Measurements from ENCODE around the gene AJM1. TPM values are rescaled to one million over a fixed set of nuclear protein-coding genes. Genes with fewer than 3 reads are reported as not detected.

Gene AJM1
- total RNA-seq, 2 experiments from 2014 or later: 2.4 to 5.1 TPM

- TF ChIP-seq, protein P1, sequence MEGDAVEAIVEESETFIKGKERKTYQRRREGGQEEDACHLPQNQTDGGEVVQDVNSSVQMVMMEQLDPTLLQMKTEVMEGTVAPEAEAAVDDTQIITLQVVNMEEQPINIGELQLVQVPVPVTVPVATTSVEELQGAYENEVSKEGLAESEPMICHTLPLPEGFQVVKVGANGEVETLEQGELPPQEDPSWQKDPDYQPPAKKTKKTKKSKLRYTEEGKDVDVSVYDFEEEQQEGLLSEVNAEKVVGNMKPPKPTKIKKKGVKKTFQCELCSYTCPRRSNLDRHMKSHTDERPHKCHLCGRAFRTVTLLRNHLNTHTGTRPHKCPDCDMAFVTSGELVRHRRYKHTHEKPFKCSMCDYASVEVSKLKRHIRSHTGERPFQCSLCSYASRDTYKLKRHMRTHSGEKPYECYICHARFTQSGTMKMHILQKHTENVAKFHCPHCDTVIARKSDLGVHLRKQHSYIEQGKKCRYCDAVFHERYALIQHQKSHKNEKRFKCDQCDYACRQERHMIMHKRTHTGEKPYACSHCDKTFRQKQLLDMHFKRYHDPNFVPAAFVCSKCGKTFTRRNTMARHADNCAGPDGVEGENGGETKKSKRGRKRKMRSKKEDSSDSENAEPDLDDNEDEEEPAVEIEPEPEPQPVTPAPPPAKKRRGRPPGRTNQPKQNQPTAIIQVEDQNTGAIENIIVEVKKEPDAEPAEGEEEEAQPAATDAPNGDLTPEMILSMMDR (conservative IDR thresholded peaks at IDR 0.05; ENCODE audit: low read length): no peak
- no peak for TF ChIP-seq EZH2phosphoT487 (IDR thresholded peaks at IDR 0.05; ENCODE audit: borderline replicate concordance, low read depth, low read length)
- CTCF ChIA-PET (ENCODE audit: unreplicated experiment): no interaction called here
- no peak overlapping the region for H3K27ac ChIP-seq (ENCODE audit: low read depth, low read length, poor library complexity, severe bottlenecking)
- H3K9me2 ChIP-seq (ENCODE audit: insufficient read depth, low read length): no peaks in the 10 kb centered on the region
- H2AFZ ChIP-seq (ENCODE audit: low read length): no peak overlapping the region
- no peaks in the 10 kb centered on the region for H3K9me3 ChIP-seq (ENCODE audit: low read length)
- H3K4me3 ChIP-seq (ENCODE audit: low read depth, low read length, poor library complexity, severe bottlenecking): no peak overlapping the region
- no TSS peak for BruUV-seq (replicated peaks)
- no peaks in the 10 kb centered on the region for H4K20me1 ChIP-seq (ENCODE audit: insufficient read depth, low read length)
- H3K36me3 ChIP-seq (ENCODE audit: insufficient read depth, low read length): peaks cover 86% of the 10 kb centered on the region
- no peak overlapping the region for H3K4me2 ChIP-seq (ENCODE audit: low read length)
- H3K79me2 ChIP-seq (ENCODE audit: insufficient read depth, low read depth, low read length): no peaks in the 10 kb centered on the region
- intact Hi-C loops (cut with micrococcal nuclease; ENCODE audit: unreplicated experiment): no loop called here
- no peaks in the 10 kb centered on the region for H3K4me1 ChIP-seq (ENCODE audit: insufficient read depth, low read length, poor library complexity, severe bottlenecking)
- no peak for DNase-seq (ENCODE audit: low spot score)
- POLR2A ChIA-PET: no interaction called here
Observed at GRCh38 chr9:136829412-136829811, 12.9 kb upstream of the AJM1 start.

GRCh38 chr9:136829981-136830885 is 12.0 kb upstream of the AJM1 start:
- no peaks in the 10 kb centered on the region for H3K9me2 ChIP-seq (ENCODE audit: insufficient read depth, low read length)
- no peaks in the 10 kb centered on the region for H4K20me1 ChIP-seq (ENCODE audit: insufficient read depth, low read length)
- H3K4me2 ChIP-seq (ENCODE audit: low read length): no peak overlapping the region
- no peak overlapping the region for H3K4me3 ChIP-seq (ENCODE audit: low read depth, low read length, poor library complexity, severe bottlenecking)
- ChIA-PET POLR2A (no interaction called here), CTCF (ENCODE audit: unreplicated experiment) (no interaction called here)
- BruUV-seq (replicated peaks): no TSS peak
- TF ChIP-seq, protein P1 (conservative IDR thresholded peaks at IDR 0.05; ENCODE audit: low read length): no peak
- no peak for TF ChIP-seq EZH2phosphoT487 (IDR thresholded peaks at IDR 0.05; ENCODE audit: borderline replicate concordance, low read depth, low read length)
- no peak overlapping the region for H3K27ac ChIP-seq (ENCODE audit: low read depth, low read length, poor library complexity, severe bottlenecking)
- H3K9me3 ChIP-seq (ENCODE audit: low read length): no peaks in the 10 kb centered on the region
- H3K4me1 ChIP-seq (ENCODE audit: insufficient read depth, low read length, poor library complexity, severe bottlenecking): no peaks in the 10 kb centered on the region
- no peaks in the 10 kb centered on the region for H3K79me2 ChIP-seq (ENCODE audit: insufficient read depth, low read depth, low read length)
- no peak for DNase-seq (ENCODE audit: low spot score)
- peaks cover 78% of the 10 kb centered on the region for H3K36me3 ChIP-seq (ENCODE audit: insufficient read depth, low read length)
- intact Hi-C loops (cut with micrococcal nuclease; ENCODE audit: unreplicated experiment): no loop called here
- H2AFZ ChIP-seq (ENCODE audit: low read length): no peak overlapping the region

Data from OCI-LY7 (cell line).